OCI-LY3 (cell line): ENCODE results near the gene APPL2.

ENCODE experiments used
- H2AFZ ChIP-seq: fragments of 200-600, 300-600 bp; shearing (Covaris generic); 2 replicates; pipeline ENCODE4 v1.6.0; 2014; ENCODE audit warnings: antibody characterized with exemption, low read depth, low read length
- H3K27ac ChIP-seq: fragments of 200-600, 300-600 bp; sonication (generic); 2 replicates; pipeline ENCODE4 v1.5.1; 2014; ENCODE audit warnings: mild to moderate bottlenecking, low read length, moderate library complexity, mixed read lengths
- H3K27me3 ChIP-seq: fragments of 200-600, 300-600 bp; sonication (generic); 2 replicates; pipeline ENCODE4 v1.6.1; 2014; ENCODE audit warnings: low read depth, low read length, mixed read lengths
- H3K36me3 ChIP-seq: fragments of 200-600, 300-600 bp; sonication (generic); replicated peaks from 2 replicates; pipeline ENCODE3; 2014; ENCODE audit warnings: low read depth, low read length, mixed read lengths
- H3K4me1 ChIP-seq: fragments of 300-600, 200-600 bp; sonication (generic); 2 replicates; pipeline ENCODE4 v1.6.1; 2014; ENCODE audit warnings: low read length, mixed read lengths
- H3K4me2 ChIP-seq: fragments of 200-600, 300-600 bp; sonication (generic); 2 replicates; pipeline ENCODE4 v1.6.1; 2014; ENCODE audit warnings: low read length, mixed read lengths
- H3K4me3 ChIP-seq: fragments of 300-600, 200-600 bp; sonication (generic); 2 replicates; pipeline ENCODE4 v1.5.1; 2014; ENCODE audit warnings: antibody characterized with exemption, mild to moderate bottlenecking, low read length, moderate library complexity
- H3K79me2 ChIP-seq: fragments of 300-600, 200-600 bp; shearing (Covaris generic); 2 replicates; pipeline ENCODE4 v1.6.1; 2014; ENCODE audit warnings: mild to moderate bottlenecking, low read length, mixed read lengths
- H3K9ac ChIP-seq: fragments of 300-600, 200-600 bp; shearing (Covaris generic); 2 replicates; pipeline ENCODE4 v1.6.0; 2014; ENCODE audit warnings: mild to moderate bottlenecking, low read length, moderate library complexity
- H3K9me3 ChIP-seq: fragments of 200-600, 300-600 bp; shearing (Covaris generic); 2 replicates; pipeline ENCODE4 v1.6.1; 2014; ENCODE audit warnings: low read length, mixed read lengths; ENCODE audit not compliant: insufficient read depth
- H4K20me1 ChIP-seq: fragments of 200-600, 300-600 bp; sonication (generic); 2 replicates; pipeline ENCODE4 v1.6.1; 2016; ENCODE audit warnings: low read length, mixed read lengths; ENCODE audit not compliant: insufficient read depth
- EZH2phosphoT487 ChIP-seq: fragments of 200-600 bp; shearing (Covaris generic); IDR thresholded peaks from 2 replicates; pipeline ENCODE4 v1.6.1; 2018; ENCODE audit warnings: antibody characterized with exemption, mixed run types, low read depth
- TF ChIP-seq, protein P1 (sequence below): fragments of 200-600, 300-600 bp; sonication (generic); IDR thresholded peaks from 2 replicates; pipeline ENCODE4 v1.5.1; 2014; ENCODE audit warnings: antibody characterized with exemption, low read length, low read depth

APPL2 gene

DNA sequence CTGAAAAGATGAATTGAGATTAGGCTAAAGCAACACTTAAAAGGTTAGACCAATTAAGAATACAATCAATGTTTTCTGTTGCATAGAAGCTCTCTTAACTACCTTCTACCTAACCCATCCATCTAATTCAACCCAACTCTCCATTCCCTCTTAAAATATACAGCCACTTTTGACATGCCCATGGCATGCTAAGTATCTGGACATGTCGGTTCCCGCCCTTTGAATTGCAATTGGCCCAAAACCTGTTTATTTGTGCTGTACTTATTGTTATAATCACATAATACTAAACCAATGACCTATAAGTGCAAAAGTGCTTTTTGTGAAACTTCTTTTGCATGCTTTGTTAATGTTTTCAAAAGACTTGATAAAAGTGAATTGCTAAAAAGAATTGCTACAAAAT lies 37.6 kb upstream of the APPL2 start:
- Histone ChIP-seq H2AFZ (no peak overlapping the region), H3K36me3 (no peaks in the 10 kb centered on the region), H3K4me3 (no peak overlapping the region), H3K79me2 (no peaks in the 10 kb centered on the region), H4K20me1 (no peaks in the 10 kb centered on the region), H3K9ac (no peak overlapping the region), H3K4me1 (no peaks in the 10 kb centered on the region), H3K27ac (no peak overlapping the region), H3K4me2 (no peak overlapping the region), H3K9me3 (no peaks in the 10 kb centered on the region), H3K27me3 (peaks cover 5% of the 10 kb centered on the region)
- no peak for TF ChIP-seq EZH2phosphoT487
- TF ChIP-seq, protein P1, sequence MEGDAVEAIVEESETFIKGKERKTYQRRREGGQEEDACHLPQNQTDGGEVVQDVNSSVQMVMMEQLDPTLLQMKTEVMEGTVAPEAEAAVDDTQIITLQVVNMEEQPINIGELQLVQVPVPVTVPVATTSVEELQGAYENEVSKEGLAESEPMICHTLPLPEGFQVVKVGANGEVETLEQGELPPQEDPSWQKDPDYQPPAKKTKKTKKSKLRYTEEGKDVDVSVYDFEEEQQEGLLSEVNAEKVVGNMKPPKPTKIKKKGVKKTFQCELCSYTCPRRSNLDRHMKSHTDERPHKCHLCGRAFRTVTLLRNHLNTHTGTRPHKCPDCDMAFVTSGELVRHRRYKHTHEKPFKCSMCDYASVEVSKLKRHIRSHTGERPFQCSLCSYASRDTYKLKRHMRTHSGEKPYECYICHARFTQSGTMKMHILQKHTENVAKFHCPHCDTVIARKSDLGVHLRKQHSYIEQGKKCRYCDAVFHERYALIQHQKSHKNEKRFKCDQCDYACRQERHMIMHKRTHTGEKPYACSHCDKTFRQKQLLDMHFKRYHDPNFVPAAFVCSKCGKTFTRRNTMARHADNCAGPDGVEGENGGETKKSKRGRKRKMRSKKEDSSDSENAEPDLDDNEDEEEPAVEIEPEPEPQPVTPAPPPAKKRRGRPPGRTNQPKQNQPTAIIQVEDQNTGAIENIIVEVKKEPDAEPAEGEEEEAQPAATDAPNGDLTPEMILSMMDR, result no peak

DNA sequence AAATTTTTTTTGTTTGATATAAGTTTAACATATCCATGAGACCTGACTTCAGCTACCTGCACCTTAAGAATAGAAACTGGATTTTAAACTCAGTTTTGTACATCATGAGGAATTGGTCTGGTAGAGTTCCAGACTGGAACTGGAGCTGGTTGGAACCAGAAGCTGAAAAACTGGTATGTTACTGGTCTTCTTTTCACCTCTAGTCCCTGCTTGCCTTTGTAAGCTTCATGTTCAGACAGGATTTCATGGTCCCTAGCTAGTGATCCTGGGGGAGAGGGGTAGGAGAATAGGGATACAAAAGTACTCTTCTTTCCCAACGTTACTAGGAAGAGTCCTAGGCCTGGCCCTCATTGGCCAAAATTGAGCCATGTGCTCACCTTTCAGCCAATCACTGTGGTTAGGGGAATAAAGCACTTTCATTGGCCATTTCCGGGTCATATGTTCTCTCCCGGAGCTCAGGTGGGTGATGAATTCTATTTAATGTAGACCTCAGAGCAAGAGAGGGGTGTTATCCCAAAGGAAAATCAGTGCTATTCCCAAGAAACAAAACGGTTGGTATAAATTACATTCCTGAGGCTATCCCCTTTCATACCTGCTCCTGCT lies 36.9 kb upstream of the APPL2 start:
- no peak overlapping the region for H3K27ac ChIP-seq
- no peak overlapping the region for H3K4me2 ChIP-seq
- no peaks in the 10 kb centered on the region for H3K4me1 ChIP-seq
- H3K9me3 ChIP-seq, result no peaks in the 10 kb centered on the region
- no peak overlapping the region for H3K9ac ChIP-seq
- no peaks in the 10 kb centered on the region for H3K79me2 ChIP-seq
- peaks cover 11% of the 10 kb centered on the region for H3K27me3 ChIP-seq
- H2AFZ ChIP-seq, result no peak overlapping the region
- H3K4me3 ChIP-seq, result no peak overlapping the region
- no peaks in the 10 kb centered on the region for H4K20me1 ChIP-seq
- H3K36me3 ChIP-seq, result no peaks in the 10 kb centered on the region
- TF ChIP-seq, protein P1, result no peak
- TF ChIP-seq EZH2phosphoT487, result no peak

DNA sequence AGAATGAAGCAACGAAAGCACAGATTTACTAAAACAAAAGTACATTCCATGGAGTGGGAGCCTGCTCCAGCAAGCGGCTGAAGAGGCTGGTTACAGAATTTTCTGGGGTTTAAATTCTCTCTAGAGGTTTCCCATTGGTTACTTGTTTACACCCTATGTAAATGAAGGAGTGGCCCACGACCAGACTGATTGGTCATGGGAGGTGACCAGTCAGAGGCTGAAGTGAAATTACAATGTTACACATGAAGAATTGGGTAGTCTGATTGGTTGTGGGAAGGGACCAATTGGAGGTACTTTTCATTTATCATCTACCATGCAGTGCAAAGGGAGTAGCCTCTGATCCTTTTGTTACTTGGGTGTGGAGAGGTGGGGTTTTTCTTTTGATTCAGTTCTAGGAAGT lies 36.2 kb upstream of the APPL2 start:
- H3K27ac ChIP-seq, result no peak overlapping the region
- no peak overlapping the region for H3K4me3 ChIP-seq
- H3K9ac ChIP-seq, result no peak overlapping the region
- H3K9me3 ChIP-seq, result no peaks in the 10 kb centered on the region
- H4K20me1 ChIP-seq, result no peaks in the 10 kb centered on the region
- TF ChIP-seq, protein P1, result no peak
- no peak for TF ChIP-seq EZH2phosphoT487
- H3K79me2 ChIP-seq, result no peaks in the 10 kb centered on the region
- H3K4me1 ChIP-seq, result no peaks in the 10 kb centered on the region
- H3K27me3 ChIP-seq, result peaks cover 11% of the 10 kb centered on the region
- no peak overlapping the region for H2AFZ ChIP-seq
- no peaks in the 10 kb centered on the region for H3K36me3 ChIP-seq
- no peak overlapping the region for H3K4me2 ChIP-seq

DNA sequence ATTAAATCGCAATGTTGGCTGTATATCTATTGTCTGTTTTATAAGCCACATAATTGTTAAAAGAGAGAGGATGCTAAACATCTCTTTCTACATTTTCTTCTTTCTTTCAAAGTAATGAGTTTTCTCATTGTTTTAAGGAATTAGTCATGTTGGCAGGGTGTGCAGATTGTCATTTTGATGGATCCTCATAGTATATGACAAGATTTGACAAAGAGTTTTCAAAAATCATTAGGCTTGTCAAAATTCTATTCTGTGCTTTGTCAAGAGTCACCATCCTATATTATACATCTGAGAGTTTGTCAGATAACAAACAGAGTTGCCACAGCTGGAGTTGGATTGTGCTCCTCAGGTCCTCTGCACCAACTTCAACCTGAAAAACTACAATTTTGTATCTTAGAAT lies 35.4 kb upstream of the APPL2 start:
- H3K79me2 ChIP-seq, result no peaks in the 10 kb centered on the region
- H4K20me1 ChIP-seq, result no peaks in the 10 kb centered on the region
- no peaks in the 10 kb centered on the region for H3K4me1 ChIP-seq
- no peaks in the 10 kb centered on the region for H3K9me3 ChIP-seq
- H3K4me3 ChIP-seq, result no peak overlapping the region
- TF ChIP-seq, protein P1, result no peak
- TF ChIP-seq EZH2phosphoT487, result no peak
- no peak overlapping the region for H3K9ac ChIP-seq
- no peak overlapping the region for H3K27ac ChIP-seq
- H3K4me2 ChIP-seq, result no peak overlapping the region
- H3K27me3 ChIP-seq, result peaks cover 11% of the 10 kb centered on the region
- H3K36me3 ChIP-seq, result no peaks in the 10 kb centered on the region
- H2AFZ ChIP-seq, result no peak overlapping the region
